ENCODE measurements around the gene ZBTB7C.
"Not testable (repeated sequence)": the region's sequence is repeated elsewhere in the genome, so short reads cannot be mapped to it uniquely, and the experiment has no call there.

ZBTB7C gene

DNA sequence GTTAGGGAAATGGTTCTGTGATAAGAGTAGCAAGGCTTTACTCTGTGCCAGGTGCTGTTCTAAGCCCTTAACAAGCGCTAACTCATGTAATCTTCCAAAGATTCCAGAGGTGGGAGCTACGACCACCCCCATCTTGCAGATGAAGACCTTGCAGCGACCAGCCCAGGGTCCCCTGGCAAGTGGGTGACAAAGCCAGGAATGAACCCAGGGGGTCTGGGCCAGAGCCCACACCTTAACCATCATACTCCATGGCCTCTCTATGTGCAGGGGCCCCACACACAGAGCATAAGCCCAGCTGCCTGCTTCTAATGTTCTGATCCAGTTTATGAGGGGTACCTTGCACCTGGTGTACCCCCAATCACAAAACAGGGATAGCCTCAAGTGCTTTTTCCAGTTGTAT lies 105.3 kb downstream of the ZBTB7C start:
- DNase-seq (ENCODE audit: low read depth, low spot score), result no peak

DNA sequence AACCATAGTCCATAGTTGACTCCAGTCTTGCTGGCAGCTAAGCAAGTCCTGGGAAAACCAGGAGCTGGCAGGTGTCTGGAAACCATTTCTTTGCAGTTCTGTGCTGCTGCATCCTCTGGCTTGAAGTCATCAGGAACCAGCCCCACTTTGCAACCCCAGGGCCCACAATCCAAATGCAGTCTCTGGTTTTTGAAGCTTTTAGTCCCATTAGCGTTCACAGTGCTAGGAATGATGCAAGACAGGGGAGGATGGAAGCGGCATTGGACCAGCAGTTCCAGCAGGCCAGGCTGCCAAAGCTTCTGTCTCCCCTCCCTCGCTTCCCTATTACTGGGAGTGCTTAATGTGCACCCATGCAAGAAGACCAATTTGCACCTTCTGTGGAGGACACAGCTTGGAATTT lies 106.4 kb downstream of the ZBTB7C start:
- DNase-seq (ENCODE audit: low read depth, low spot score), result no peak

DNA sequence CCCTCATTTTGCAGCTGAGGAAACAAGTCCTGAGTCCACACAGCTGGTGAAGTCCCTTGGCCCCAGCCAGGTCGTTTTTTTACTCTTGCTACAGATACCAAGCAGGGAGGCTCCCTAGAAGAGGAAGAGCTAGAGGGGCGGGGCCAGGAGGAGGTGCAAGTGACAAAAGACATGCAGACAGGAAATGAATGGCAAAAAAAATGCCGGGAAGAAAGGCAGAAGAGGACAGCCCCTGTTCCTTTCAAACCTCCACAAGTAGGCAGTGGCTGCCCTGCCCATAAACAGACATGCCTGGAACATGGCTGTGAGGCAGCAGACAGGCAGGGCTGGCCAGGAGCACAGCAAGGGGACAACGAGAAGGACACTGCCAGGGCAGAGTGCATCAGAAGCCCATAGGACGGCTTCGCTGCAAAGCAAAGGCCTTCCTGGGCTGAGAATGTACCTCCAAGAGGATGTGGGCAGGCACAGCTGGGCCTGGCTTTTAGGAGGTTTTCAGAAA lies 108.7 kb downstream of the ZBTB7C start:
- DNase-seq (ENCODE audit: low read depth, low spot score), result no peak

DNA sequence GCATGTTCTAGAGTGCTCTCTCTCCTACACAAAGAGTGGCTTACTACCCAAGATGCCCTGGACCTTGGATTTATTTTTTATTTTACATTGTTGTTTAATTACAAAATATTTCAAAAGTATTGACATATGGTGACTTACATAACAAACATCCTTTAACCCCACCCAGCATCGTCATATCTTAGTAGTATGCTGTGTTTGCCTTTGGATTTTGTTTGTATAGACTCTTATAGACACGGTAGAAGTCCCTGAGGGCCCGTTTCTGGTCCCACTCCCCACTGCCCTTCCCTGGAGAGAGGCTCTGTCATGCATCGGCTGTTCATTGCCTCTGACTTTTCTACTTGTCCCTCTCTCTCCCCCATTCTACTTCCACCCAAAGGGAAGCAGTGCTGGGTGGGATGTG lies 112.0 kb downstream of the ZBTB7C start:
- DNase-seq (ENCODE audit: low read depth, low spot score), result no peak

DNA sequence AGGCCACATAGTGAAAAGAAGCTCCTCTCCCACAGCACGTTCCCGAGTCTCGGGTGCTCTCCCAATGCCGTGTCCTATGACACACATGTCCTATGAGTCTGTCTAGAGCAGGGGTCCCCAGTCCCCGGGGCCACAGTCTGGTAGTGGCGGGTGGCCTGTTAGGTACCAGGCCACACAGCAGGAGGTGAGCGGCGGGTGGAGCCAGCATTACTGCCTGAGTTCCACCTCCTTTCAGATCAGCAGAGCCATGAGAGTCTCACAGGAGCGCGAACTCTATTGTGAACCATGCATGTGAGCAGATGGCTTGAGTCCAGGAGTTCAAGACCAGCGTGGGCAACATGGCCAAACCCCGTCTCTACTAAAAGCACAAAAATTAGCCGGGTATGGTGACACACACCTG lies 112.6 kb downstream of the ZBTB7C start:
- no peak for DNase-seq (ENCODE audit: low read depth, low spot score)

DNA sequence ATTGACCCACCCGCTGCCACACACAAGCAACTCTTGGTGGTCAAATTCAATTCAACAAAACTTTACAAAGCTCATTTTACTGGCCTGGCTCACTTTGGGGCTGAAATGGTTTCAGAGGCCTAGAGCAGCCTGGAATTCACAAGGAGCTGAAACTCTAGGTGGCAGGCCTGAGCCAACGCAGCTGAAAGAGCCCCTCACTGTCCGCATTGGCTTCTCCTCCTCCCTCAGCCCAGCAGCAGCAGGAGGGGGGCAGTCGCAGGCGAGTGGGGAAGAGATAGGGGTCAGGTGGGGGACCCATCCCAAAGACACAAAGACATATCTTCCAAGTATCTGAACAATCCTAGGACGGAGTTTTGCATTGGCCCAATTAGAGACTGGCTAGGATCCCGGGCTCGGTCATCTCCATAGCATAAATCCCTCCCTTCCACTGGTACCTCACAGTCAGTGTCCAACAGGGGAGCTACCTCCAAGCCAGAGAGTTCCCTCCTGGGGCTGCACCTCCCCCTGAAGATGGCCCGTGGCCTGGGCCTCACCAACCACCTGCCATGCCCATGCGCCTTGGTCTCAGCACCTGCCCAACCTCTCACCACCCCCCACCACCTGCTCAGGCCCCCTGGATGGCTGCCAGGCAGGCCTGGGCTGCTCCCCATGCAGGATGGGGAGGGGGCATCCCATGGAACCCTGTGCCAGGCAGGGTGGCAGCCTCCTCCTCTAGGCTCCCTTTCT lies 113.4 kb downstream of the ZBTB7C start:
- no peak for DNase-seq (ENCODE audit: low read depth, low spot score)

DNA sequence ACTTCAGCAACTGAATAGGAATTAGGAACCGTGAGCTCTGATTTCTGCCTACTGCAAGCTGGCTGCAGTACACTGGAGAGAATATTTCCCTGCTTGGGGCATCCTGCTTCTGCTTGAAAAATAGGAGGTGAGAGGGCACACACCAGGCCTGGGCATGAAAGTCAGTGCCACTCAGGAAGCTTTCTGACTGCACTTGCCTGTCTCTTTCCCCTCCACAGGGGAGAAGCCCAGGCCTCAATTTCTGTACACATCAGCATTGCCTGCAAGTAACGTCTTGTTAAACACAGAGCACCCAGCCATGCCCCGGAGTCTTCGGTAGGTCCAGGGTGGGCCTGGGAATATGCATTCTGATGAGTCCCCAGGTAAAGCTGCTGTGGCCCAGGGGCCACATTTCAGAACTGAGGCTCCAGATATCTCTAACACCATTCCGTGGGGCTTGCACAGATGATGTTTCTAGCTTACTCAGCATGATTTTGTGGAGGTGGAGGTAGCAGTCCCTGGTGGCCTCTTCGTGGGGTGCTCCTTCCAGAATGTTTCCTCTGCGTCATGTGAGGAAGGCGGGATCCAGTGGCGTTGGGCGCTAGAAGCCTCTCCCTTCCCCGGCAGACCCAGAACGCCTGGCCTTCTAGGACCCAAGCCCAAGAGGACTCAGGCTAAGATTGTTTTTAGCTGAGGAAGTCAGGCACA lies 114.1 kb downstream of the ZBTB7C start:
- no peak for DNase-seq (ENCODE audit: low read depth, low spot score)

DNA sequence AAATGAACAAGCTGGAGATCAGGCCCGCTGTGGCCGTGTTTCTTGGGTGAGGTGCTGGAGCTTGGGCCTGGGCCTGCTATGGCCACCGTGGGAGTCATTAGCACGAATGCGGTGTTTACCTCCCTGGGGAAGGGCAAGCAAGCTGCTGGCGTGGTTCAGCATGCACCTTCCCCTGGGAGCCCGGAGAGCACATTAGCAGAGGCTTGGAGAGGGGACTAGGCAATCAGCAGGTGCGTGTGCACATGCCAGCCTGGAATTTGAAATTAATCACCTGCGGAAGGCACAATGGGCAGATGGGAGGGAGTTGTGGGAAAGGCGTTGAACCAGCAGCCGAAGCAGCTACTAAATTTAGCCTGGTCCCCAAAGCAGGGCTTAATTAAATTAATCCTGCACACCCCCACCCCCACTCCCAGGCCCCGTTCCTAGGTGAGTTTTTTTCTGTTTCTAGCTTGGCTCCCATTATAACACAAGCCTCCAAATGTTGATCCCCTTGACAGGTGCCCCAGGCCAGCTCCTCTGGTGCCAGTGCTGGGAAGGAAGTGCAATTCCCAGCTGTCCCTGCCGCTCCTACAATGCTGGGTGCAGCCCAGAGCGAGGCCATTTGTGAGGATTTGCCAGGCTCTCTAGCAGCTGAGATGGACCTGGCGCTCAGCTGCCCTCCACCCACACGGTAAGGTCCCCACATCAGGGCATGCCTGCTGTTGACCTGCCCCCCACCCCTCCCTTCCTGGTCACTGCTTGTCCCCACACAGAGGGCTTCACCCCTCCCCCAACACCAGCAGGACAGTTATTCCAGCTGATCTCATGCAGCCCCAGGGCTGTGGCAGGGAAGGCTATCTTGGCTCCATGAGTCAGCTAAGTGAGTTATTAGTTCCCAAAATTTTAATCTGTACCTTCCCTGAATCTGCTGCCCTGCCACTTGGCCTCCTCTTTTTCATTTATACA lies 115.0 kb downstream of the ZBTB7C start:
- DNase-seq (ENCODE audit: low read depth, low spot score), result no peak

DNA sequence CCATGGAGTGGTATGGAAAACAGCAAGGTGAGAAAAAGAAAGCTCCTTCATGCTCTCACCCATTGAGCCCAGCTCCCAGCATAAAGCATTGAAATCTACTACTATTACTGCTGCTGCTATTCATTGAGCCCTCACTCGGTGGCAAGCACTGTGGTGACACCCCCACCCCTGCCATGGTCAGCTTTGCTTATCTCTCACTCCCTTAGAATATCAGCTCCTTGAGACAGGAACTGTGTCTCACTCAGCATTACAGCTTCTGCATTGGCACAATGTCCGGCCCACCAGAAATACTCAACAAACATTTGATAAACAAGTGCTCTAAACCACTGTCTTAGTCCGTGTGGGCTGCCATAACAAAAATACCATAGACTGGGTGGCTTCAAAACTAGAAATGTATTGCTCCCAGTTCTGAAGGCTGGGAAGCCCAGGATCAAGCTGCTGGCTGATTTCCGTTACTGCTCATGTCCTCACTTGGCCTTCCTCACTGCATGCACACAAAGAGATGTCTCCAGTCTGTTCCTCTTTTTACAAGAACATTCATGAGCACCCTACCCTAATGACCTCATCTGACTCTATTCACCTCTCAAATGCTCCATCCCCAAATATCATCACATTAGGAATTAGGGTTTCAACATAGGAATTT lies 116.3 kb downstream of the ZBTB7C start:
- DNase-seq (ENCODE audit: low read depth, low spot score), result no peak

DNA sequence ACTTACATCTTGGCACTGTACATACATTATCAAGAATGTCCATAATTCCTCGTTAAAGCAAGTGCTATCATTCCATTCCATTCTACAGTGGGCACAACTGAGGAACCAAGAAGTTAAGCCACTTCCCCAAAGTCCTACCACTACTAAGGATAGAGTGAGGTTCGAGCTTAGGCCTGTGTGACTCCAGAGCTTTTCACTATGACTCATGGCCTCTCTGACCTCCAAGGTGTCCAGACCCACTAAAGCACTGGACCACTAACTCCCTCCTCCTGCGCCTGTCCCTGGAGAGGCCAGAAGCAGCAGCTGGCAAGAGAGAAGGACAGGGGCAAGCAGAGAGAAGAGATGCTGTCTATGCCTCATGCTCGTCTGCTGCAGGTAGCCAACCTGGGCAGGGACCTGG lies 117.0 kb downstream of the ZBTB7C start:
- DNase-seq (ENCODE audit: low read depth, low spot score), result no peak

DNA sequence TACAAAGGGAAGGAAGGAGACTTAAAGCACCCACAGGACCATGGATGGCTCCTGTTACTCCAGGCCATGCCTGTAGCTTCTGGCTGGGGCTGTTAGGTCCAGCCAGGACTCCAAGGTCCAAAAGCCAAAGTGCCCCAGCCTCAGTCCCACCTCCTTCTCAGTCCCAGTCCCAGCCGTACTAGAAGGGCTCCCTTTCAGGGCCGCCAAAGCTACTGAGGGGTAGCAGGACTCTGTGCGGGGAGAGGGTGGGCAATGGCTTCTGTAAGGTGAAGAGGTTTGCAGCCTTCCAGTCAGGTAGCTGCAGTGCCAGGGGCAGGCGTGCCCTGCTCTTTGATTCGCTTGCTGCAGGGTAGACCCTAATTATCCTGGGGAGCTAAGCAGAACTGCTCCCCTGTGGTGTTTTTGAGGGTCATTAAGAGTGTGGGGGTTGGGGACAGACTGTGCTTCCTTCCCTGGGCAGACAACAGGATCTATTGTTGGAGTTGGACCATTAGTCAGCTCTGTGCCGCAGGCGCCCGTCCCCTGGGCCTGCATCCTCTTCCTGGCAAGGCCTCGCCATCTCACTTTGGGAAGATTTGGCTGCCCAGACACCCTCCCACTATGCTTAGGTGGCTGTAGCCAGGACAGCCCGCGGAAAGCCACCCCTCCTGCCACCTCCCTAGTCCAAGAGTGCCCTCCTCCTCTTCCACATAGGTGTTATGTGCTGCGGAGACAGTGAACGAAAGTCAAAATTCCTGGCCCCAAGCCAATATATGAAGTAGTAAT lies 118.8 kb downstream of the ZBTB7C start:
- no peak for DNase-seq (ENCODE audit: low read depth, low spot score)

DNA sequence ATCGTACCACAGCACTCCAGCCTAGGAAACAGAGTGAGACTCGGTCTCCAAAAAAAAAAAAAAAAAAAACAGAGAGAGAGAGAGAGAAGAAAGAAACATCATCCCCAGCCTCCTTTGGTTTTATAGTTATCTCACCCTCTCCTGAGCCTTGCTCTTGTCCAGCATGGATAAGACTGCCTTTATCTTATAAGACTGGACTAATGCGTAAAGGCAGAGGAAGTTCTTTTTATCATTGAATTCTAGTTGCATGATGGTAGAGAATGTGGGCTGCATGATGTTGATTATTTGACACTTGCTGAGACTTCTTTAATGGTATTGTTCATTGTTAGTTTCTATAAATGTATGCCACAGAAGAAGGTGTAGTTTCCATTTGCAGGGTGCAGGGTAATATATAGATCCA lies 124.4 kb downstream of the ZBTB7C start:
- DNase-seq (ENCODE audit: low read depth, low spot score), result no peak

DNA sequence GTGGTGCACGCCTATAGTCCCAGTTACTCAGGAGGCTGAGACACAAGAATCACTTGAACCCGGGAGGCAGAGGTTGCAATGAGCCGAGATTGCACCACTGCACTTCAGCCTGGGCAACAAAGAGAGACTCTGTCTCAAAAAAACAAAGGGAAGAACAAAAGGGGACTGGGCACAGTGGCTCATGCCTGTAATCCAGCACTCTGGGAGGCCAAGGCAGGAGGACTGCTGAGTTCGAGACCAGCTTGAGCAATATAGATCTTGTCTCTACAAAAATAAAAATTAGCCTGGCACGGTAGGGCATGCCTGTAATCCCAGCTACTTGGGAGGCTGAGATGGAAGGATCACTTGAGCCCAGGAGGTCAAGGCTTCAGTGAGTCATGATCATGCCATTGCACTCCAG lies 125.2 kb downstream of the ZBTB7C start:
- not testable (repeated sequence) for DNase-seq (ENCODE audit: low read depth, low spot score)

DNA sequence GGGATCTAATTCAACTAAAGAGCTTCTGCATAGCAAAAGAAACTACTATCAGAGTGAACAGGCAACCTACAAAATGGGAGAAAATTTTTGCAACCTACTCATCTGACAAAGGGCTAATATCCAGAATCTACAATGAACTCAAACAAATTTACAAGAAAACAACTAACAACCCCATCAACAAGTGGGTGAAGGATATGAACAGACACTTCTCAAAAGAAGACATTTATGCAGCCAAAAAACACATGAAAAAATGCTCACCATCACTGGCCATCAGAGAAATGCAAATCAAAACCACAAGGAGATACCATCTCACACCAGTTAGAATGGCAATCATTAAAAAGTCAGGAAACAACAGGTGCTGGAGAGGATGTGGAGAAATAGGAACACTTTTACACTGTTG lies 127.7 kb downstream of the ZBTB7C start:
- not testable (repeated sequence) for DNase-seq (ENCODE audit: low read depth, low spot score)

DNA sequence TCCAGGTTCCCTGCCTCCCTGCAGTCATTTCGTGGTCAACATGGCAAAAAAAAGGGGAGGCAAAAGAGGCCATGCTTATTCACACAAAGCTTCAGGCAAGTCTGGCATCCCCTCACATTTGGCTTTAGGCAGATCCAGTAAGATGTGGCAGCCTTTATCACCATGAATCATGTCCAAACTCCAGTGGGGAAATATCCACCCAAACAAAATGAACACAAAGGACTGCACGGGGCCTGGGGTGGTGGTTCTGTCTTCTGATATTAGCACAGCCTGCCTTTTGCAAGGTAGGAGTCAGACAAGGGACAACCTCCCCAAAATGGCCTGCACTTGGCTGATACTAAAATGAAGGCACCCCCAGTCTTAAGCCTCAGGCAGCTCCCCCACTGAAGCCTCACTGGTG lies 129.9 kb downstream of the ZBTB7C start:
- no peak for DNase-seq (ENCODE audit: low read depth, low spot score)

DNA sequence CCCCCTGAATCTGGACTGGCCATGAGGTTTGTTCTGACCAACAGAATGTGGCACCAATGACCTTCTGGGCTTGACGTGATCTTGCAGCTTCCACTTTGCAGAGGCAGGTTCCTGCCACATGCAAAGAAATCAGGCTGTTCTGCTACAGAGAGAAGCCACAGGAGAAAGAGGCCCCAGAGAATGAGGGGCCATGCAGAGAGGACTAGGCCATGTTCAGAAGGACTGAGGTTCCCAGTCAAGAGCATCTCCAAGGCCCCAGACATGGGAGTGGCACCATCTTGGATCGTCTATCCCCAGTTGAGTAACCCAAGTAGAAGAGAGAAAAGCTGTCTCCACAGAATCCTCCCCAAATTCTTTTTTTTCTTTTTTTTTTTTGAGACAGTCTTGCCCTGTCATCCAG lies 131.1 kb downstream of the ZBTB7C start:
- no peak for DNase-seq (ENCODE audit: low read depth, low spot score)

DNA sequence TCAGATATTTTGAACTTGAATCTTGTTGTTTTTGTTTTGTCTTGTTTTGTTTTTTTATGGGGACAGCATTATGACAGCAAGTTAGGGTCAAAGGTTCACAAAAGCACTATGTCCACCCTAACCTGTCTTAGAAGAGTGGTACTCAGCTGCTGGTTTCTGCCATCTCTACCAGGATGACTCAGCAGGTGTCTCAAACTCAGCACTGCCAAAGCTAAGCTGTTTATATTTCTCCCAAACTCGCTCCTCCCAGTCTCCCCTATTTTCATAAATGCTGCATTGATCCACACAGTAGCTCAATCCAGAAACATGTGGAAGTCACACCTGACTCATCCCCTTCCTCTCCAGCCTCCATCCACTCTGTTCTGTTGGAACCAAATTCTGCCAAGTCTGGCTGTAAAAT lies 134.9 kb downstream of the ZBTB7C start:
- DNase-seq (ENCODE audit: low read depth, low spot score), result no peak

DNA sequence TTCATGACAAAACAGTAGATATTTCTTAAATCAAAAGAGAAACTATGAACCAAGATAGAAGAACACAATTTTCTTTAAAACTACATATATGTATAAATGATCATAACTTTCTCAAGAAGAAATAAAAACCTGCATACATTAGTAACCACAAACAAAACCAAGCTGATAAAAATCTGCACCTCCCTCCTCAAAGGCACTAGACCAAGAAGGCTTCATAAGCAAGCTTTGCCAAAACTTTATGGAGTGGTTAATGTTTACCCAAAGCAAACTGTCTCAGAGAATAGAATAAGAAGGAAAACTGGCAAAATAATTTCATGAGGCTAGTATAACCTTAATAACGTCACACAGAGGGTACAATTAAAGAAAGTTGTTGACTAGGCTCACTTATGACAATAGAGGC lies 138.3 kb downstream of the ZBTB7C start:
- DNase-seq (ENCODE audit: low read depth, low spot score), result no peak

DNA sequence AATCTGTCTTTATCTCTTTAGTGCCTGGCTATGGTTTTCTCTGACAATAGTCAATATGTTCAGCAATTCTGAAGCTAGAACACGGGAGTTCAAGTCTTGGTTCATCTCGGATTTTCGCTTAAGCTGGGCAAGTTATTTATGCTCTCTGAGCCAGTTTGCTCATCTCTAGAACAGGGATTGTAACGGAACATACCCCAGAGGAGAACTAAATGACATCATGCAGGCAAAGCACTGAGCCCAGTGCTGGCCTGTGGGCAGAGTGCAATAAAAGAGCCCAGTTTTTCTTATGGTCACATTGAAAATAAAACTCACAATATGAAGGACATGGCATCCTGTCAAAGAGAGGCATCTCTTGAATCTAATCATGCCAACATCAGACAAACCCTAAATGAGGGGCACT lies 143.9 kb downstream of the ZBTB7C start:
- no peak for DNase-seq (ENCODE audit: low read depth, low spot score)

DNA sequence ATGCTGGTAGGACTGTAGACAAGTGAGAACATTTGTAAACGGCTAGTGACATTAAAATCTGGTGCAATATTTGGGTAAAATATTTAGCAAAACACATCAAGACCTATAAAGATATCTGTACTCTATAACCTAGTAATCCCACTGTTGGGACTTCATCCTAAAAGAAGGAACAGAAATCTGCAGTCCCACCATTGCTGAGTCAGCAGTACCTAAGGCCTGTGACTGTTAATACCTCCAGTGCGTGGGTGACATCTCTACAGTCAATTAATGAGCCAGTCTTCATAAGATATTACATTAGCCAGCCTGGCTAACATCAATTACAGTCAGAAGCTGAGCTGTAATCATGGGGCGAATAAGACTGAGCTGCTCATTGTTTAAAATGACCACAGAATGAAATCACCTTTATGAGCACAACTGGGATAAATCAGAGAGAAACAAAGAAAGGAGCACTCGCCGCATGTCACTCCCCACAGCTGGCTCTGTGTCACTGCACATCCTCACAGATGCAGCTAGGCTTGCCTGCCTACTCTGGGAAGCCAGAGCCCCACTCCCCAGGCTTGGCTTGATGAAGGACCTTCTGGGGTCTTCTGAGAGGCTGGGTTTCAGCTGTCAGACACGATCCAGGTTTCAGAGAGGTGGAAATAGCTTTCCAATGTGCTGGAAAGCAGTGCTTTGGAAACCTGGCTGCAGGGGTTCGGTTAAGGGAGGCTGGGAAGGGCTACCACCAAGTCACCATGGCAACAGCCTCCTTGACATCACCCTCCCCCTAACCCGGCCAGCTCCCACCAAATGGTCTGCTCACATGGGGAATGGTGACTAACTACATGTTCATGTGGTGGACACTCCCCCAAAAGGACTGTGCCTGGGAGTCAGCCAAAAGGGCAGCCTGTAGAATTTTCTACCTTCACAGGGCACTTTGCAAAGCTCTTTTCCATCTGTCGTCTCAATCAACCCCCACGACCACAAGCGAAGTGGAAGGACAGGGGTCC lies 145.0 kb downstream of the ZBTB7C start:
- DNase-seq (ENCODE audit: low read depth, low spot score), result no peak

All from activated naive CD8-positive, alpha-beta T cell treated with anti-CD3 and anti-CD28 coated beads, Interleukin-2, amount 50 U/mL, for 16 hours (primary cell).